Activated CD4-positive, CD25-positive, alpha-beta regulatory T cell treated with anti-CD3 and anti-CD28 coated beads, Interleukin-2, amount 50 U/mL, for 16 hours (primary cell): ENCODE data around the gene ZNF335.
"Not testable (repeated sequence)": the region's sequence is repeated elsewhere in the genome, so short reads cannot be mapped to it uniquely, and the experiment has no call there.

Experiments
- DNase-seq: peaks from one replicate; pipeline ENCODE4 v3.0.0-alpha.2; 2020; ENCODE audit warnings: low read depth, low spot score

Gene ZNF335

DNA sequence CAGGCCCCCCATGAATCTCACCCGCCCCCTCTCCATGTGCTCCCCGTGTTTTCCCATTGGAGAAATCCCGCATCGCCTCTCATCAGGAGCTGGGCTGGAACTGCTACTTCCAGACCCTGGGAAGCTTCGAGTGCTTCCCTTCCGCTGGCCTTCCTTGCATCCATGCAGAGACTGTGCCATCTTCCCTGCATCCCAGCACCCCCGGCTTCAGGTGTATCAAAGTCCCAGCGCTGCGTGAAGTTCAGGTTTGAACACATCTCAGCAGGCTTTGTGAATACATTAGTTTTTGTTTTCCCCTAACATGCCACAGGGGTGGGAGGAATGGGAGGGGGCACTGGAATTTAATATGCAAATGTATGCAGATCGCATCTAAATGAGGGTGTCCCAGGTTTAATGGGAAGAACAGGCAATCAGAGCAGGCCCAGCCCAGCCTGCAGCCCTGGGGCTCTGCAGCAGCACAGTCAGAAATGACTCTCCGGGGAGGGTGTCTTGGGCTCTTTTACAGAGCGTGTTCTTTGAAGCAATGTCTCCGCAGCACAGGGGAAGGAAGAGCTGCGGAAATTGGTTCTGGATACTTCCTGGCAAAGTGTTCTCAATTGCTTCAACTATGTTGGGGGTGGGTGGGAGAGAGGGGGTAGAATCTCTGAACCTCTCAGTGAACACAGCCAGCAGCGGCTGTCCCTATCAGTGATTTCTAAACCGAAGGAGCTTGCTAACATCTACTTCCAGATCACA lies 28.4 kb upstream of the ZNF335 start:
- no peak for DNase-seq

DNA sequence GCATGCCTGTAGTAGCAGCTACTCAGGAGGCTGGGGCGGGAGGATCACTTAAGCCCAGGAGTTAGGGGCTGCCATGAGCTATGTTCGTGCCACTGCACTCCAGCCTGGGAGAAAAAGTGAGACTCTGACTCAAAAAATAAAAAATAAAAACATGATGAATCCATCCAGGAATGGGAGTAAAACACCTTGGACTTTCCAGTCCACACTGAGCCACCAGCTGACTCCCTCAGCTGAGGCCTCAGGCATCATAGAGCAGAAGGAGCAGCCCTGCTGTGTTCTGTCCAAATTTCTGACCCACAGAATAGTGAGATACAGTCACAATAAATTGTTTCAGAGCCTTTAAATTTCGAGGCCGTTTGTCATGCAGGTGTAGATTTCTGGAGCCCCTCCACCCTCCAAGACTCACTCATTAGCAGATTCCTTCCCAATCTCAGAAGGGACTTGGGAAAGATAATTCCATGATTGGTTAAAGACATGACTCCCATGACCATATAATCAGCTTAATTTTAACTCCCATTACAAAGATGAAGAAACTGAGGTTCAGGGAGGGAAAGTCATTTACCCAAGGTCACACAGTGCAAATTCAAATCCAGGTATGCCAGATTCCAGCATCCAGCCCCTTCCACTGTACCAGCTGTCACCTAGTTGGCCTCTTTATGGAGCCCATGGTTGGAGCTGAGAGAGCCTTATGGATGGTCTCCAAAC lies 27.7 kb upstream of the ZNF335 start:
- no peak for DNase-seq

DNA sequence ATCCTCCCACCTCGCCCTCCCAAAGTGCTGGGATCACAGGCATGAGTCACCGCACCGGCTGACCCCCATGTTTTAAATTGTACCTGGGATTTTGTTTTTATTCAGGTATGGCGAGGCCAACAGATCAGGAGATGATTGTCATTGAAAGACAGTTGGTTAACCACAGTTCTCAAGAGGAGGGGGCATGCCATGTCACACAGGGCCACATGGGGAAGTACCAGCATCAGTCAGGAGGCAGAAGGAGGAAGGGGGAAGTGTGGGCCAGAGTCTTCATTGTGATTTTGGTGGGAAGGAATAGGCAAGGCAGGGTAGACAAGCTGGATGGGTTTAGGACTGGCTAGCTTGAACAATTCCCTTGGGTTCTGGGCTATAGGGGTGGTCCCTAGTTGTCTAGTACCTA lies 26.8 kb upstream of the ZNF335 start:
- no peak for DNase-seq

DNA sequence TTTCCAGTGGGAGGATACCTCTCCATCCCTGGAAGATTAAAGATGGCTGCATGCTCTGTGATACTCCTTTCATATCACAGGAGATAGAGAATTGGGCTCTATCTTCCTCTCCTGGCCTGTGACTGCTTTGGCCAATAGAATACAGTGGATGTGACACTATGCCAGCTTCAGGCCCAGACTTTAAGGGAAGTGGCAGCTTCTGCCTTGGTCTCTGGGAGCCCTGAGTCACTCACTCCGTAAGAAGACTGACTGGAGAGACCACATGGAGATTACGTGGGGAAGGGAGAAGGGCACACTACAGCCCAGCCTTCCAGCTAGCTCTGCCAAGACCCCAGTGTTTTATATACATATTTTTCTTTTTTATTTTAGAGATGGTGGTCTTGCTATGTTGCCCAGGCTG lies 26.3 kb upstream of the ZNF335 start:
- no peak for DNase-seq

DNA sequence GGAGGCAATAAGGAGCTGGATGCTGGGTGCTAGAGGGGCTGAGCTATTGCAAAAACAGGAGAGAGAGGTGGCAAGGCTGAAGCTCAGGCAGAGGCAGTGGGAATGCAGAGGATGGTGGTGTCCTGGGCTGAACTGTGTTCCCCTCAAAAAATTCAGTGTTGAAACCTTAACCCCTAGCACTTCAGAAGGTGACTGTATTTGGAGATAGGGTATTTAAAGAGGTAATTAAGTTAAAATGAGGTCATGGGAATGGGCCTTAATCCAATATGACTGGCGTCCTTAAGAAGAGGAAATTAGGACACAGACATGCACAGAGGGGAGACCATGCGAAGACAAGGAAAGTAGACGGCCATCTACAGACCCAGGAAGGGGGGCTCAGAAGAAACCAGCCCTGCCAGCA lies 25.2 kb upstream of the ZNF335 start:
- no peak for DNase-seq

DNA sequence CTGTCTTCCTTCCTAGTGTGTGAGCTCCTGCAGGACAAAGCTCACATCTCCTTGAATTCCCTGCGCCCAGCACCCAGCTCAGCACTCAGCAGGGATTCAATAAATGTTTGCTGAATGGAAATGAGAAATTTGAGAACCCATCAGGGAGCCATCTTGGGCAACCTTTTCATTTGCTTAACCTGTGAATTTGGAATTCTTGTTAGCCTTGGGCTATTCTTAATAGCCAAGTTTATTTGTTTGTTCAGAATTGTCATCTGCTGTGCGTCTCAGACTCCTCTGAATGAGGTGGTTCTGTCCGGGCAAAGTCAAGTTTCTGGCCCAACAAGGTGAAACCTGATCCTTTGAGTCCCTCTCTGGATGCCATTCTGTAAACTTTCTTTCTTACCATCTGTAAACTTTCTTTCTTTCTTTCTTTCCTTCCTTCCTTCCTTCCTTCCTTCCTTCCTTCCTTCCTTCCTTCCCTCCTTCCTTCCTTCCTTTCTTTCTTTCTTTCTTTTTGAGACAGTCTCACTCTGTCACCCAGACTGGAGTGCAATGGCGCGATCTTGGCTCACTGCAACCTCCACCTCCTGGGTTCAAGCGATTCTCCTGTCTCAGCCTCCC lies 23.6 kb upstream of the ZNF335 start:
- not testable (repeated sequence) for DNase-seq

DNA sequence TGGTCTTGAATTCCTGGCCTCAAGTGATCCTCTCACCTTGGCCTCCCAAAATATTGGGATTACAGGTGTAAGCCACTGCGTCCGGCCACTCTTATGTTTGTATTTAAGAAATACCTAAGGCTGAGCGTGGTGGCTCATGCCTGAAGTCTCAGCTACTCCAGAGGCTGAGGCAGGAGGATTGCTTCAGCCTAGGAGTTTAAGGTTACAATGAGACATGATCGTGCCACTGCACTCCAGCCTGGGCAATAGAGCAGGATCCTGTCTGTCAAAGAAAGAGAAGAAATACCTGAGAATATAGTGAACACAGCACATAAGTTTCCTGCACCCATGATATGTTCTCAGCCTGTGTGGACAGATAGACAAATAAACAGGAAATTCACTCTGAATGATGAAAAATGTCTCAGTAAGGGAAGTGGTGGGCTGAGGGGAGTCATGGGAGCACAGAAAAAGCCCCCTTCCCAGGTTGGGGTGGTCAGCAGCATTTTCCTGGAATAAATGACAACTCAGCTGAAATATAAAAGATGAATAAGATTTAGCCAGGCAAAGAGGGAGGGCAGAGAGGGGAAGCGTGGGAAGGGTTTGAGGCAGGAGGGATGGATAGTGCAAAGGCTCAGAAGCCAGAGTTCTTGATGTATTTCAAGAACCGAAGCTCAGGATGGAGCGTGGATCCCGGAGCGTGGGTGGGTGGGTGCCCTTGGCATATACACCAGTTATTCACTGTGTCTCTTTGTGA lies 22.9 kb upstream of the ZNF335 start:
- no peak for DNase-seq

DNA sequence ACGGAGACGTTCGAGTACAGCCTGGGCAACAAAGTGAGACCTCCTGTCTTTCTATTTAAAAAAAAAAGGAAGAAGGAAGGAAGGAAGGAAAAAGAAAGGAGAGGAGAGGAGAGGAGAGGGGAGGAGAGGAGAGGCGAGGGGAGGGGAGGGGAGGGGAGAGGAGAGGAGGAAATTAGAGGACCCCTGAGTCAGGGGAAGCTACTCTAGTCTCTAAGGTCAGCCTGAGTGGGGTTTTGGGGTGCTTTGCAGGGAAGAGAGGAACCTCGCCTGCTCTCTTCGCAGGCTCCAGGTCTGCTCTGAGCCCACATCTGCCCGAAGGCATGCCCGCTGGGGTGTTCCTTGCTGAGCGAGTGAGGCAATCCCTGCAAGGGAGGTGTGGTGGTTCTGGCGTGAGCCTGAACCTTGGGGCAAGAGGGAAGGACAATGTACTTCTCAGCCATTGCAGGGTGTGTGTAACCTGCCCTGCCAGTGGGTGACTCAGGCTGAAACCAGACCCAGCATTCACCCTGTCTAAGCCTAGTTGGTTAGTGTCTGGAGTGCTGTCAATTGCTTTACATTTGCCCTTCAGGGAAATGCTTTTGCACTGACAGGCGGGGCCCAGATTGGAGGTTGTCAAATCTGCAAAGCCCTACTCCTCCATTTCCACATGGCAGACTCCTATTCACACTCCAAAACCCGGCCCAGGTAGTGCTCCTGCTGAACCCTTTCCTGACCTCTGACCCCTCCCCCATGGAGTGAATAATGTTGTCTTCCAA lies 21.4 kb upstream of the ZNF335 start:
- DNase-seq, result no peak

DNA sequence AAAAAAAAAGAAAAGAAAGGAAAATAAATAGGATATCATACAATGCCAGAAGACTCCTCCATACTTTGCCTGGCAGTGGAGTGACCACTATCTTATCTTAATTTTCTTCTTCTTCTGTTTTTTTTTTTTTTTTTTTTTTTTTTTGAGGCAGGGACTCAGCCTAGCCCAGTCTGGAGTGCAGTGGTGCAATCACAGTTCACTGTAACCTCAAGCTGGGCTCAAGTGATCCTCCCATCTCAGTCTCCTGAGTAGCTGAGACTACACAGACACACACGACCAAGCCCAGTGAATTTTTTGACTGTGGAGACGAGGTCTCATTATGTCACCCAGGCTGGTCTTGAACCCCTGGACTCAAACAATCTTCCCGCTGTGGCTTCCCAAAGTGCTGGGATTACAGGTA lies 19.6 kb upstream of the ZNF335 start:
- no peak for DNase-seq

DNA sequence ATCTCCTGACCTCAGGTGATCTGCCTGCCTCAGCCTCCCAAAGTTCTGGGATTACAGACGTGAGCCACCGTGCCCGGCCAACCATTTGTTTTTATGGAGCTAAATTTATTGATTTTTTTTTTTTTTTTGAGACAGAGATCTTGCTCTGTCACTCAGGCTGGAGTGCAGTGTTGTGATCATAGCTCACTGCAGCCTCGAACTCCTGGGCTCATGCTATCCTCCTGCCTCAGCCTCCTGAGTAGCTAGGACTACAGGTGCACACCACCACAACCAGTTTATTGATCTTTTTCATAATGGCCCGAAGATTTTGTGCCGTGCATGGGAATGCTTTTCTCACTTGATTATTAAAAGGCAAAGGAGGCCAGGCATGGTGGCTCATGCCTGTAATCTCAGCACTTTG lies 16.8 kb upstream of the ZNF335 start:
- DNase-seq, result not testable (repeated sequence)

DNA sequence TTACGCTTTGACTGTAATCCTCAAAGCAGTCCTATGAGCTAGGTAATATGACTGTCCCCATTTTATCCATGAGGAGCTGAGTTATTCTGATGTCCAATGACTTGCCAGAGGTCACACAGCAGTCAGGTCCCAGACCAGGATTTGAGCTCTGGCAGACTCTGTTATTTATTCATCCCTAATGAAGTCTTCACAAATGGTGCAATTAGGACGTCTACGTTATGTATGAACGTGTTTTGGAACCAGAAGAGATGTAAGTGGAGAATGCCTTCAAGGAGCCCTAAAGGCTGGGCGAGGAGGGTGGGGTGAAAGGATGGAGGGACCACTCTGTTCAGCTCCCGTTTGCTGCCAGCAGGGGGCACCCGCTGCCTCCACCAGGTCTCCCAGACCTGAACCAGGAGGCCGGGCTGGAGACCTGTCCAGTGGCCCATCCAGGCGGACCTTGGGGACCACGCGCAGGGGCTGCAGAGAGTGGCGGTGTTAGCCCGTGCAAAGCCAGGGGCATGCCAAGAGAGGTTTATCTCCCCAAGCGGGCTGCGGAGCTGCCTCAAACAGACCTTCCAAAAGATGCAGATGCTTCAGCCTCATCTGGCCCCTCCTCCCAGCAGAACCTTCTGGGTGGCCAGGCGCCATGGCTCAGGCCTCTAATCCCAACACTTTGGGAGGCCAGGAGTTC lies 15.2 kb upstream of the ZNF335 start:
- peak; percentile 56 for DNase-seq

DNA sequence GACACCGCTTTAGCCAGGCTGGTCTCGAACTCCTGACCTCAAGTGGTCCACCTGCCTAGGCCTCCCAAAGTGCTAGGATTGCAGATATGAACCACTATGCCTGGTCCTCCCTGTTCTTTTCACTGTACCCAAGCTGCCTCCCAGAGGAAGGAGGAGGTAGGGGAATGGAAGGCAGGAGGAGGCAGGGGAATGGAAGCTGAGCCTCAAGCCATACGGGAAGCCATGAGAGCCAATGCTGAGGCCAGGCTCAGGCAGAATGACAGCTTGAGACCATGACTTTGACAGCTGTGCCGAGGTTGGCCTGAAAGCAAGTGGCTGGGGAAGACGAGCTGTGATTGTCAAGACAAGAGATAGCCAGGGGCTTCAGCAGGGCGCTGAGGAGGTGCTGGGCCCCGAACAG lies 13.6 kb upstream of the ZNF335 start:
- no peak for DNase-seq

DNA sequence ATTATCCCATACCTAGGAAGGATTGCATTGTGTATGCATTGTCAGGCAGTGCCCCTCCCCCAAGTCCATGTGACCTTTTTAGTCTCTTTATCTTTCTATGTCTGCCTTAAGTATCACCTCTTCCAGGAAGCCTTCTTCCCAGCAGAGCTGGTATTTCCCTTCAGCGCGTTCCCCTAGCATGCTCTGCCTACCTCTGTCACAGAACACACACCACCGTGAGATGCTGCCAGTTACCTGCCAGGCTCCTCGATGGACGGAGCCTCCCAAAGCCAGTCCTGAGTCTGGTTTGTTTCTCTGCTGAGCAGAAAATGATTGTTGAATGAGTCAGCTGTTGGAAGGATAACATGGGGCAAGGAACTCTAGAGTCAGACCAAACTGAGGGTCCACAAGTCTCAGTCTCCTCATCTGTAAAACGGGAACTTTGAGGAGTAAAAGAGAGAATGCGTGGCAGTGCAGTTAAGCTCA lies 11.3 kb upstream of the ZNF335 start:
- no peak for DNase-seq

DNA sequence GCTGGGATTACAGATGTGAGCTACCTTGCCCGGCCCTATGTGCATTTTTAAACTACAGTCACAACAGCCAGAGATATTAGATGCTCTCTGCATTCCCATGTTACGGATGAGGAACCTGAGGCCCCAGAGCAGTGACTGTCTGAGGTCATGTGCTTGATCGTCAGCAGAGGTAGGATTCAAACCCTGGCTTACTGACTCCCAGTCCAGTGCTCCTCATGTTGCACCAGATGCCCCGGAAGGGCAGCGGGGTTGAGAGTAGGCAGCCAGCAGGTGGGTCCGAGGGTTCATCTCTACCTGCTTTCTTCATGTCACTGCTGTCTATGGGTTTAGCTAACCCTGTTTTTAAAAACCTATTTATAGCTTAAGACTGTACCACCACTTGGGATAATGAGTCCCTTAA lies 9.3 kb upstream of the ZNF335 start:
- DNase-seq, result no peak

DNA sequence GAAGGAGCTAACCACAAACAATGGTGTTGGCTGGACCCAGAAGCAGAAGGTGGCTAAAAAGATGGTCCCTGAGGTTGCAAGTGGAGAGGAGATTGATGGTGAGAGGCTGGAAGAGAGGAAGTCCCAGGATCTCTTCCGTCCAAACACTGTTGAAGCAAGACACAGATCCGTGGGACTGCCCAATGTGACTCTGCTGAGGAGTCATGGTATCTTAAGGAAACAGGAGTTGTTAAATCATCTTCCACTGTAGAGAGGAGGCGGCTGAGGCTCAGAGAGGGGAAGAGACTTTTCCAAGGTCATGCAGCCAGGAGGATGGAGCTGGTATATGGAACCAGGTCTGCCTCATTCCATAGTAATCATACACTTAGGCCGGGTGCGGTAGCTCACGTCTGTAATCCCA lies 4.1 kb upstream of the ZNF335 start:
- DNase-seq, result no peak

DNA sequence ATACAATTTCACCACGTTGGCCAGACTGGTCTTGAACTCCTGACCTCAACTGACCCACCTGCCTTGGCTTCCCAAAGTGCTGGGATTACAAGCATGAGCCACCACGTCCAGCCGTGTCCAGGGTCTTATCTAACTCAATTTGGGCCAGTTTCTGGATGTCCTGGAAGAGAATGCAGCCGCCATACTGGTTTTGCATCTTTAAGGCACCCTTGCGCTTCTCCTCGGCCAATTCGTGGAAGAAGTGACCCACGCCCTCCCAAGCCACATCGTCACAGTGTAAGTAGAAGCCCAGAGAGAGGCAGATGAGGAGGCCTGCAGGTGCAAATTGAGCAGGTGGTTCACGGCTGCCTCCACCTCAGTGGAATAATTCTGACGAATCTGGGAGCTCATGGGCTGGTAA lies 3.7 kb upstream of the ZNF335 start:
- DNase-seq, result no peak

DNA sequence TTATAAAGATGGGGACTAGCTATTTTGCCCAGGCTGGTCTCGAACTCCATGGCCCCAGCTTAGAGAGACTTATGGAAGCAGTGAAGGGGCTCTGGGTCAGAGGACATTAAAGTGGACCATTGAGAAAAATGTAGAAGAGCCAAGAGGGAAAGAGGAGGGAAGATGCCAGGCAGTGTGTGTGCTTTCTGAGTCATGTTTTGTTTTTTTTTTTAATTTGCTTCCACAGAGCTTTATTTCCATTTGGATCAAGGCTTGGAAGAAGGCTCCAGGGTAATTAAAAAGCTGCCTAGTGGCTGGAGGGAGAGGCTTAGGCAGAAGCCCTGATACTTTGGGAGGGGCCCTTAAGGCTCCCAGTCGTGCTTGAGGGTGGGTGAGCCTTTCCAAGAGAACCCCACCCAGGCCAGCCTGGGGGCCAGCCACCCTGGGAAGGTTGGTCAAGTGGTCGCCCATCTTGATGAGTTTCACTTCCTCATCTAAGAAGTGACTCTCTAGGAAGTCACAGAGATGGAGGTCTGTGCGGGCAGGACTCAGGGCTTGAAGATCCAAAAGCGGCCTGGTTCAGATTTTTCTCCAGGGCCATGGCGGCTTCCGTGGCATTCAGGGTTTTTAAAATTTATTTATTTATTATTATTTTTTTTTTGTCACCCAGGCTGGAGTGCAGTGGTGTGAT lies 3.0 kb upstream of the ZNF335 start:
- DNase-seq, result no peak

DNA sequence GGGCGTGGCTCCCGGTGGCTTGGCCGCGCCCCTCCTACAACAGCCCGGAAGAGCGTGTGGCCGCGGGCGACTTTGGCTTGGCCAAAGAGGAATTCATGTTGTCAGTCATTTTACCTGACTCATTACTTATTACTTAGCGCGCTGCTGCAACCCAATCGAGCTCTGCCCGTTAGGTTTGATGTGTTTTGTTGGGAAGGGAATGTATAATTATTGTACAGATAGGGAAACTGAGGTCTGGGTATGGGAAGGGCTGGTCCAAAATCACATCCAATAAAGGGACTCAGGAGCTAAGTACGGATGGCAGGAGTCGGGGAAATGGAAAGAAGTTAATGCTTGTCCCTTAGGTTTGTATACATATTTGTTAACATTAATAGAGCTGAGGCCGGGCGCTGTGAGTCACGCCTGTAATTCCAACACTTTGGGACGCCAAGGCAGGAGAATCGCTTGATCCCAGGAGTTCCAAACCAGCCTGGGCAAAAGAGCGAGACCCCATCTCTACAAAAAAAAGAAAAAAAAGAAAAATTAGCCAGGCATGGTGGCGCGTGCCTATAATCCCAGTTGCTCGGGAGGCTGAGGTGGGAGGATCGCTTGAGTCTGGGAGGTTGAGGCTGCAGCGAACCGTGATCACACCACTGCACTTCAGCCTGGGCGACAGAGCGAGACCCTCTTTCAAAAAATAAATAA lies 639 bp upstream of the ZNF335 start:
- no peak for DNase-seq

DNA sequence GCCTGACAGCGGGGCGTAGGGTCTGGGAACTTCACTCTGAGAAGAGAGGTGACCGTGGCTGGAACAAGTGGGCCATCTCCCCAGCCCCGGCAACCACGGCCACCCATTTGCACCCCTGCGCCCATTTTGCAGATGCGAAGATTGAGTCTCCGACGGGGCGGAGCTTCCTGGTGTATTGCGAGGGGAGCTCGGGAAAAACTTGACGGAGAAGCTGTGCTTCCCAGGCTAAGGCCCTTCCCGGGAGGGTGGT lies 653 bp downstream of the ZNF335 start:
- no peak for DNase-seq
